Colonic mucosa (tissue), 4 donors: Measurements from ENCODE around the gene SLC9A3. TPM values are rescaled to one million over a fixed set of nuclear protein-coding genes. Genes with fewer than 3 reads are reported as not detected.

Source experiments
- DNase-seq: peaks from one replicate; pipeline ENCODE4 v3.0.0-alpha.2; 2020
- H3K27ac ChIP-seq: fragments of 200-600 bp; one replicate; pipeline ENCODE4 v1.8.0; 2021
- H3K27me3 ChIP-seq: fragments of 200-600 bp; one replicate; pipeline ENCODE4 v1.8.0; 2021
- H3K36me3 ChIP-seq: fragments of 200-600 bp; one replicate; pipeline ENCODE4 v1.8.0; 2021
- H3K4me1 ChIP-seq: fragments of 200-600 bp; one replicate; pipeline ENCODE4 v1.8.0; 2021; ENCODE audit warnings: mild to moderate bottlenecking
- H3K4me3 ChIP-seq: fragments of 200-600 bp; one replicate; pipeline ENCODE4 v1.8.0; 2021
- H3K9ac ChIP-seq, 2 donors: one replicate each; pipeline ENCODE4 v1.7.0; 2013; ENCODE audit warnings: control low read depth in 2 of 2, low read depth in 2 of 2, low read length in 2 of 2
- H3K9me3 ChIP-seq: fragments of 200-600 bp; one replicate; pipeline ENCODE4 v1.8.0; 2021
- CTCF ChIP-seq: fragments of 200-600 bp; IDR thresholded peaks from one replicate; pipeline ENCODE4 v1.8.0; 2022; ENCODE audit warnings: antibody characterized with exemption, mild to moderate bottlenecking
- intact Hi-C: fragments of 100-400 bp; cut with DNase I; formaldehyde crosslinking; loops from one replicate; pipeline ENCODE4 v1.14.1; 2022
- total RNA-seq, 2 donors: library from RNA; stranded (reverse); fragmentation: NEBNext Ultra II Directional in 1 of 2; extraction: Animal tissue kit (Norgen Biotek cat#: 25700) in 1 of 2; gene quantifications; one replicate each; pipeline ENCODE4 v1.2.1, GENCODE V29; 2021
- donor health status: healthy.
- donor health status: DM: no; HTN: no; CAD: no.
- donor health status: DM: no; HTN: no; CAD: no.

The SLC9A3 gene
- total RNA-seq, 2 donors from 2014 or later = 70.0 to 78.8 TPM

GRCh38 chr5:427415-428087 lies 96.7 kb downstream of the SLC9A3 start:
- intact Hi-C loops = loop anchor here (5.0 kb wide), 1 partner anchor 105 kb away; the partner anchor contains the start of gene AHRR
- Histone ChIP-seq H3K9ac (no peak overlapping the region), H3K27me3 (no peaks in the 10 kb centered on the region), H3K36me3 (no peaks in the 10 kb centered on the region), H3K4me1 (no peaks in the 10 kb centered on the region), H3K27ac (no peak overlapping the region), H3K9me3 (no peaks in the 10 kb centered on the region), H3K4me3 (no peak overlapping the region)
- TF ChIP-seq CTCF = no peak
- DNase-seq = no peak

GRCh38 chr5:426392-426976 lies 97.8 kb downstream of the SLC9A3 start:
- Histone ChIP-seq H3K4me1 (no peaks in the 10 kb centered on the region), H3K4me3 (no peak overlapping the region), H3K27ac (no peak overlapping the region), H3K9me3 (no peaks in the 10 kb centered on the region), H3K36me3 (no peaks in the 10 kb centered on the region), H3K27me3 (no peaks in the 10 kb centered on the region), H3K9ac (no peak overlapping the region)
- TF ChIP-seq CTCF = no peak
- intact Hi-C loops = loop anchor here (5.0 kb wide), 1 partner anchor 104 kb away; the partner anchor contains the start of gene AHRR
- DNase-seq = no peak

GRCh38 chr5:425714-426113 lies 98.5 kb downstream of the SLC9A3 start:
- no peak for TF ChIP-seq CTCF
- Histone ChIP-seq H3K4me1 (no peaks in the 10 kb centered on the region), H3K27me3 (no peaks in the 10 kb centered on the region), H3K4me3 (no peak overlapping the region), H3K36me3 (no peaks in the 10 kb centered on the region), H3K27ac (no peak overlapping the region), H3K9me3 (no peaks in the 10 kb centered on the region), H3K9ac (no peak overlapping the region)
- intact Hi-C loops = loop anchor here (5.0 kb wide), 1 partner anchor 103 kb away; the partner anchor contains the start of gene AHRR
- no peak for DNase-seq

- Histone ChIP-seq H3K27ac (no peak overlapping the region), H3K4me1 (no peaks in the 10 kb centered on the region), H3K4me3 (no peak overlapping the region), H3K9ac (no peak overlapping the region), H3K27me3 (no peaks in the 10 kb centered on the region), H3K36me3 (no peaks in the 10 kb centered on the region), H3K9me3 (no peaks in the 10 kb centered on the region)
- no peak for DNase-seq
- TF ChIP-seq CTCF = no peak
- intact Hi-C loops = loop anchor here (5.0 kb wide), 1 partner anchor 102 kb away; the partner anchor contains the start of gene AHRR
Observed at GRCh38 chr5:424301-425110, 99.7 kb downstream of the SLC9A3 start.

GRCh38 chr5:423626-424261 lies 100.5 kb downstream of the SLC9A3 start:
- Histone ChIP-seq H3K4me3 (no peak overlapping the region), H3K4me1 (no peaks in the 10 kb centered on the region), H3K27me3 (no peaks in the 10 kb centered on the region), H3K9me3 (no peaks in the 10 kb centered on the region), H3K27ac (no peak overlapping the region), H3K36me3 (no peaks in the 10 kb centered on the region), H3K9ac (no peak overlapping the region)
- TF ChIP-seq CTCF = no peak
- intact Hi-C loops = no loop called here
- no peak for DNase-seq
